Stimulated activated CD8-positive, alpha-beta memory T cell treated with anti-CD3 and anti-CD28 coated beads, Interleukin-12 subunit alpha, Interleukin-12 subunit beta, amount 100 ng/mL, for 4 hours (primary cell): ENCODE results near the gene POFUT1.

ENCODE experiments used
- DNase-seq: peaks from one replicate; pipeline ENCODE4 v3.0.0-alpha.2; 2020; ENCODE audit warnings: low read depth

Gene POFUT1

DNA sequence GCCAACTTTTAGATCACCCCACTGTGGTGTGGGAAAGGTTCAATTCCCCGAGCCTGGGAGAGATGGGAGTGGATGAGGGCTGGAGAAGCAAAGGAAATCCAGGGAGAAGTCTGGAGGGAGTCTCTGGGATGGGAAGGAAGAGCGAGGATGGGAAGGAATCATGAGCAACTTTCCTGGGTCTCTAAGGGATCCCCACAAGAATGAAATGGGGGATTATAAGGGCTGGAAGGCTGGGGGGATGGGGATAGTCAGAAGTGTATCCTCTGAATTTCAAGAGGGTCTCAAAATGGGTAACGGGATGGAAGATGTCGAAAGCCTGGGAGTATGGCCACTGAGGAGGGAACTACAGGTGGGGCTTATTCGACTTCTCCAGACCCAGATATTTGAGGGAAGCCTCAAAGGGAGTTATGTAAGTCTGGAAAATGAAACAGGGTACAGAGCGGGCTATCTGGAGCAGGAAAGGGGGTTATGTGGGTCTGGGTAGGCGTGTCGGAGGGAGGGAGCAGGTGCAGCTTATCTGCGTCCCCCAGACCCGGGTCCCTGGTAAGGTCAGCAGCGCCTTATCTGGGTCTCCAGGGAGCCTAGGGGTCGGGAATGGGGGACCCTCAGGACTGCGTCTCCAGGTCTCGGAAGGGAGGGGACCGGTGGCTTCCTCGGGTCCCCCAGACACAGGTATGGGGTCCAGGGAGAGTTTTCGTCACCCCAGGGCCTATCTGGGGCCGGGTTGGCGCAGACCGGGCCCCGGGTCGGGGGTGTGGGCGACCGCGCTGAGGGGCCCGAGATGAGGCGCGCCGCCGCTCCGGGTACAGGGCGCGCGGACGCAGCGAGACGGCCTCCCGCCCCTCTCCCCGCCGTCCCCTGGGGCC lies 687 bp upstream of the POFUT1 start:
- DNase-seq: no peak

- DNase-seq: no peak
Measured at GRCh38 chr20:32208499-32209154, 947 bp downstream of the POFUT1 start.

- DNase-seq: no peak
Measured at GRCh38 chr20:32209850-32210605, 2.3 kb downstream of the POFUT1 start.

GRCh38 chr20:32213870-32214269 lies 6.2 kb downstream of the POFUT1 start:
- DNase-seq: no peak

- DNase-seq: no peak
Measured at GRCh38 chr20:32215147-32215546, 7.5 kb downstream of the POFUT1 start.

DNA sequence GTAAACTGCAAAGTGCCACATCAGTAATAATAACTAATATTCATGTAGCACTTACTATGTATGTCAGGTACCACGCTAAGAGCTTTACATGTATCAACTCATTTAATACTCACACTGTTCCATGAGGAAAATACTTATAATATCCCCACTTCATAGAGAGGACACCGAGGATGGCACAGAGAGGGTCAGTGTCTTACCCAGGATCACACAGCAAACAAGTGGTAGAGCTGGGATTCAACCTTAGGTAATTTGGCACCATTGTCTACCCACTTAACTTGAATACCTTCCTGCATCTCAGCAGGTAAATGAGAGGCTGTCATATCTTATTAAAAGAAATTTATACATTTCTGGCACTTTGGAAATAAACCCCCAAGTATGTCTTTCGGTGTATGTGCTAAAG lies 8.0 kb downstream of the POFUT1 start:
- no peak for DNase-seq

GRCh38 chr20:32216179-32217142 lies 8.8 kb downstream of the POFUT1 start:
- DNase-seq: no peak

- no peak for DNase-seq
Measured at GRCh38 chr20:32218156-32218900, 10.6 kb downstream of the POFUT1 start.

DNA sequence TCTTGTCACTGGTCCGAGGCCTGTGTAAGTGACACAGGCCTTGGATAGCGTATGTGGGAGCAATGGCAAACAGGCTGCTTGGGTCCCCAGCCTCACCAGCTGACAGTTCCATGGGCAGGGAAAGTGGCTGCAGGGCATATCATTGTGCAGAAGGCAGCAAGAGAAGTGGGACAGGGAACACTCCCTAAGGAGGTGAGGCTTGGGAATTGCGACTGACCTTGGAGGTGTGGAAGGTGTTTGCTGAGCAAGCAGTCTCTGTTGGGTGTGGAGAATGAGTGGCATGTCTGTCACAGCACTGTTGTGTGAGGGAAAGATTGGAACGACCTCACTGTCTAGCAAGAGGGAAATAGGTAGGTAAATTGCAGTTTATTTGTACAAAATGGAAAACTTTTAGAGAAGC lies 16.8 kb downstream of the POFUT1 start:
- no peak for DNase-seq

GRCh38 chr20:32226391-32226790 lies 18.7 kb downstream of the POFUT1 start:
- DNase-seq: no peak

DNA sequence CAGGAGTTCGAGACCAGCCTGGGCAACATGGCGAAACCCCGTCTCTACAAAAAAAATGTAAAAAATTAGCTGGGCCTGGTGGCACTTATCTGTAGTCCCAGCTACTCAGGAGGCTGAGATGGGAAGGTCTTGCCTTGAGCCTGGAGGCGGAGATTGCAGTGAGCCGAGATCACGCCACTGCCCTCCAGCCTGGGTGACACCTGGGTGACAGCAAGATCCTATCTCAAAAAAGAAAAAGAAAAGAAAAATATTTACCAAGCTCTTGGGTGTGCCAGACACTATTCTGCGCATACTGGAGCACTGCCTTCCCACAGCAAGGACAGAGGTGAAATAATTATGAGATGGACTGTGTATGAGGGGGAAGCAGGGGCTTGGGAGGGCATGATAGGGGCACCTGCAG lies 19.6 kb downstream of the POFUT1 start:
- no peak for DNase-seq

DNA sequence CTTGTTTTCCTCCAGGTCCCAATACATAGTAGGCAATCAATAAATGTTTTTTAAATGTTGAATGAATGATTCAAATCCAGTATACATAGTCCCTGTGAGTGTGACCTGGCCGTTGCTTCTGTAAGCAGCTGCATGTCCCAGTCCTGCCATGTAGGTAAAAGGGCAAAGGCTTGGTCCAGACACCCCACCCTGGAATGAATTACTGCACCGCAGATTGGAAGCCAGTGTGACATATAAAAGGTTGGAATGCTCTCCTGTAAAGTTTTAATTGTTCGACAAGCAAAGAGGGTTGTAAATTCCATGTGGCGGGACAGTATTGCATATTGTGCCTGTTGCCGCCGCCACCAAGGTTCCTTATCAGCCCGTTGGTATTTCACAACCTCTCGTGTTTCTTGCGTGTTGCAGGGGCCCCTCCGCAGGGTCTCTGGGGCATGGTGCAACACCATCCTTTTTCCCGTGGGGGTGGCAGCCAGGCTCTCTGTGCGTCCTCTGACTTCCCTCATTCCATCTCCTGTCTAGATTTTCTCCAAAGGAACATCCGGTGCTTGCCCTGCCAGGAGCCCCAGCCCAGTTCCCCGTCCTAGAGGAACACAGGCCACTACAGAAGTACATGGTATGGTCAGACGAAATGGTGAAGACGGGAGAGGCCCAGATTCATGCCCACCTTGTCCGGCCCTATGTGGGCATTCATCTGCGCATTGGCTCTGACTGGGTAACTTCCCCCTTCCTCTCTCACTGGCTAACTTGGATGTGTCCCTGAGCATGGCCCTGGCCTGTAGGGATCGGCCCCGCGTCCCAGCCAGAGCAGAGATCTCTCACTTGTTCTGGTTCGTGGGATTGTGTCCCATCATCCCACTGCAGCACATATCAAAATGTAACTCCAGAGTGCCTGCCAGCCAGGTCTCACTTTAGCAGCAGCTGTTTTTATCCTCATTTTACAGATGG lies 20.3 kb downstream of the POFUT1 start:
- no peak for DNase-seq

DNA sequence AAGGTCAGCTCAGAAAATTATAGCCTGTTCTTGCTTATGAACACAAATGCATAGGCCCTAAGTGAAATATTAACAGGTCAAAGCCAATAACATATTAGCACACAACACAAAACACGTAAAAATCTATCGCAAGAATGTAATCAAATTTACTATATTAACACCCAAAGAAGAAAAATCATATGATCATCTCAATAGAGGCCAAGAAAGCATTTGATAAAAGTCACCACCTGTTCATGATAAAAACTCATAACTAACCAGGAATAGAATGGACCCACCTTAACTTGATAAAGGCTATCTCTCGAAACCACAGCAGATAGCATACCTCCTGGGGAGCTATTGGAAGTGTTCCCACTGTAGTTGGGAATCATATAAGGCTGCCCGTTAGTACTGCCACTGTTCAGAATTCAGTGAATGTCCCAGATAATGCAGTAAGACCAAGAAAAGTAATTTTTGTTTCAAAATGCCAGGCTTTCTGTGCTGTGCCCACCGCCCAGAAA lies 21.6 kb downstream of the POFUT1 start:
- no peak for DNase-seq

- DNase-seq: no peak
Measured at GRCh38 chr20:32230707-32231106, 23.0 kb downstream of the POFUT1 start.

- DNase-seq: no peak
Measured at GRCh38 chr20:32231245-32231644, 23.6 kb downstream of the POFUT1 start.

DNA sequence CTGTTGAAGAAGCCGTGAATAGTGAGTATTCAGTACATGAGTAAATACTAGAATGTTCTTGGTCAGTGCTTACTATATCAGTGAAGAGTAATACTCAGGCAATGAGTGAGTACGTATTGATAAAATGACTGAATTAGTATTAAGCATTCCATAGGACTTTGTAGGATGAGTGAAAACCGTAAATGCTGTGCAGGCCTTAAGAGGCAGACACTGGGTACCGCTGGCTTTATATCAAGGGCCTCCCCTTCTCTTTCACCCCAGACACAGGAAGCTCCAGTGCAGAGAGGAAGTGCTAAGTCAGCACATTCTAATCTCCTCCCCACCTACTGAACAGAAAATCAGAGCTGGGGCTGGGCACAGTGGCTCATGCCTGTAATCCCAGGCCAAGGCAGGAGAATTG lies 24.2 kb downstream of the POFUT1 start:
- DNase-seq: no peak

GRCh38 chr20:32232326-32232886 lies 24.7 kb downstream of the POFUT1 start:
- DNase-seq: no peak

DNA sequence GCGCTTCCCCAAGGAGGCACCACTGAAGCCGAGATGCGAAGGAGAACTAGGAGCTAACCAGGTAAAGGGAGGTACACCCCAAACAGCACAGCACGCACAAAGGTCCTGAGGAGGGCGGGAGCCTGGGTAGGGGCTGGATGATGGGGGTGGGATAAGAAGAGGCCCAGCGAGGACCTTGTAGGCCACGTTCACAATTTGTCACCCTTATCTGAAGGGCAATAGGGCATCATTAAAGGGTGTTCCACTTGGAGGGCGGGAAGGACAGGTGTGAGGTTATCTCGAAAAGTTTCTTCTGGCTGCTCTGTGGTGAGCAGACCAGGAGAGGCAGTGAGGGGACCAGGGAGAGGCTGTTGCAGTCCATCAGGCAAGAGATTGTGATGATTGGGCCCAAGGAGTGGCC lies 25.6 kb downstream of the POFUT1 start:
- no peak for DNase-seq

DNA sequence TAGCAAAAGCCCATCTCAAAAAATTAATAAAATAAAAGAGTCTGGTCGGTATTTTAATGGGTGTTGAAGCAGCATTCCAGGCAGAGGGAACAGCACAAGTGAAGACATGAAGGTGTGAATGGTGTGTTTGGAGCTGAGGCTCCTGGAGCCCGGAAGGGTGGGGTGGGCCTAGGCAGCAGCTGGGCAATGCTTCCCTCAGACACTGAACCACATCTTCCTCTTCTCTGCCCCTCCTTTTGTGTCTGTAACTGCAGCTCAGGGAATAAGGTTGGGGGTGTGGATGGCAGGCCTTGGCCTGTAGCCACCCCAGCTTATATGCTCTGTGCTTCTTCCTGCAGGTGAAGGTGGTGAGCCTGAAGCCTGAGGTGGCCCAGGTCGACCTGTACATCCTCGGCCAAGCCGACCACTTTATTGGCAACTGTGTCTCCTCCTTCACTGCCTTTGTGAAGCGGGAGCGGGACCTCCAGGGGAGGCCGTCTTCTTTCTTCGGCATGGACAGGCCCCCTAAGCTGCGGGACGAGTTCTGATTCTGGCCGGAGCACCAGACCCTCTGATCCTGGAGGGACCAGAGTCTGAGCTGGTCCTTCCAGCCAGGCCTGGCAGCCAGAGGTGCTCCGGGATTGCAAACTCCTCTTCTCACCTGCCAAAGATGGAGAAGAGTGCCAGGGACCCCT lies 26.6 kb downstream of the POFUT1 start:
- DNase-seq: no peak
